Cardiac septum (tissue), 1 donor: ENCODE results near the gene TNFRSF4. TPM values are rescaled to one million over a fixed set of nuclear protein-coding genes. Genes with fewer than 3 reads are reported as not detected.

Source experiments
- DNase-seq: peaks from one replicate; pipeline ENCODE4 v3.0.0-alpha.2; 2020; ENCODE audit warnings: low spot score
- intact Hi-C: fragments of 100-400 bp; cut with DNase I; formaldehyde crosslinking; loops from one replicate; pipeline ENCODE4 v1.14.0; 2022
- microRNA-seq: library from miRNA; unstranded; fragments of <30 nt; microRNA quantifications from one replicate; pipeline ENCODE4 v1.2.0, GENCODE V29; 2020
- total RNA-seq: library from RNA; stranded (reverse); fragmentation: NEBNext Ultra II Directional; extraction: Animal tissue kit (Norgen Biotek cat#: 25700); gene quantifications from one replicate; pipeline ENCODE4 v1.2.1, GENCODE V29; 2021
- donor health status: DM: no; HTN: no; CAD: no.

The TNFRSF4 gene
- total RNA-seq, 1 donor from 2014 or later, result 4.3 TPM

DNA sequence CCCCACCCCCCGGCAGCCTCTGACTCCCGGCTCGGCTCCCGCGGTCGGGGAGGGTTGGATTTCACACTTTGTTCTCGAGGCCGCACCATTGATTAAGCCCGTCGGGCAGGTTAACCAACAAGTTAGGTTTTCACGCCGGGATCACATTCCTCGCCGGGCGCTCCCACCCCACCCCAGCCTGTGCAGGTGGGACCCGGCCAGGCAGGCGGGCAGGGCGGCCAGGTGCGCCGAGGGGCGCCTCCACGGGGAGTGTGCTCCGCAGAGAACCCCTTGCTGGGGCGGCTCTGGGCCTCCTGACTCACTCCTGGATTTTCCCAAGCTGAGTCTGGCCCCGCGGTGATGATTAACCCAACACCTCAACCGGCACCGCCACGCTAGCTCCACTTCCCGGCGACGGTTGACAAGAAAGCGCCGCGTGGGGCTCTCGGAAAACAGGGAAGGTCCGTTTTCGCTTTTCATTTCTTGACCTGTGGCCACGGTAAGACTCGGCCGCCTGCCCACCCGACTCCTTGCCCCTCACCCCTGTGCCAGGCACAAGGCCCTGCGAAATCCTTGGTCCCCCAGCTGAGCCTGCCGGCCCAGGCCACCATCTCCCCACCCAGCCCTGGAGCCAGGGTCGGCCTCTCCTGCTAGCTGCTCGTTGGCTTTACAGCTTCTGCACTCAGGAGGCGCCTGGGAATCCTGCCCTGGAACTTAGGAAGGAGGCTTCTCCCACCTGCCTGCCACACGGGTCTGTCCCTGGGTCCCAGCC is 49.1 kb downstream of the TNFRSF4 start:
- intact Hi-C loops, result no loop called here
- DNase-seq, result no peak

DNA sequence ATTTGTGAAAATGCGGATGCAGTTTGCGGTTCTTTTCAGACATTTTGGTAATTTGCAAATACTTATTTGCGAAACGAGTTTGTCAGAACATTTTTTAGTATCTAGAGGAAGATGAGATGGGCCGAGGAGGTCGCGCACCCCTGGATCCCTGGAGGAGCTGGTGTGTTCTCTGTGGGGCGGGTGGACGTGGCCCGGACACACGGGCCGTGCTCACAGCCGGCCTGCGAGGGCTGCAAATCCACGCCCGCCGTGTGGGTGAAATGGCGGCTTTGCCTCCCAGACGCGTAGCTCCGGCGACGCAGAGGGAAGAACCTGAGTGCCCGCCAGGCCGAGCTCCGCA is 49.6 kb downstream of the TNFRSF4 start:
- no peak for DNase-seq
- intact Hi-C loops, result no loop called here

DNA sequence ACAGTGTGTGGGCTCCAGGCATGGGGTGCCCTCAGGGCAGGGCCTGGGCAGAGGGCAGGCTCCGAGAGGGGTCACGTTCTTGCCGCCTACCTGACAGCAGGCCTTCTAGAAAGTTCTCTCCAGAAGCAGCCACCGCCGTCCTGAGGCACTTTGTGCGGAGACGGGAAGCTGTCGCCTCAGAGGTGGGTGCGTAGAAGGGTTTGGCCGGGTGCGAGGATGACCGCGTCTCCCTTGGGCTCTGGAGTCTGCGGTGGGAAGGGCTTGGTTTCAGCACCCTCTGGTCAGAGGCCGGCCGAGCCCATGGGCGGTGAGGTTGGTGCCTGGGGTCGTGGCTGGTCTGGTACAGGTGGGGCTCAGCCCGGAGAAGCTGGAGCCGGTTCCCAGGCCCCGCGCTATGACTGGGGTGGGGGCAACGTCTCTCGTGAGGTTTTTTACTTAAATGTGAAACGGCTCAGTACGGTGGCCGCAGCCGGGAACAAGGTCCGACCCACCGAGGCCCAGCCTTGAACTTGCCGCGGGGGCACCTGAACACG is 50.3 kb downstream of the TNFRSF4 start:
- no peak for DNase-seq
- intact Hi-C loops, result no loop called here

DNA sequence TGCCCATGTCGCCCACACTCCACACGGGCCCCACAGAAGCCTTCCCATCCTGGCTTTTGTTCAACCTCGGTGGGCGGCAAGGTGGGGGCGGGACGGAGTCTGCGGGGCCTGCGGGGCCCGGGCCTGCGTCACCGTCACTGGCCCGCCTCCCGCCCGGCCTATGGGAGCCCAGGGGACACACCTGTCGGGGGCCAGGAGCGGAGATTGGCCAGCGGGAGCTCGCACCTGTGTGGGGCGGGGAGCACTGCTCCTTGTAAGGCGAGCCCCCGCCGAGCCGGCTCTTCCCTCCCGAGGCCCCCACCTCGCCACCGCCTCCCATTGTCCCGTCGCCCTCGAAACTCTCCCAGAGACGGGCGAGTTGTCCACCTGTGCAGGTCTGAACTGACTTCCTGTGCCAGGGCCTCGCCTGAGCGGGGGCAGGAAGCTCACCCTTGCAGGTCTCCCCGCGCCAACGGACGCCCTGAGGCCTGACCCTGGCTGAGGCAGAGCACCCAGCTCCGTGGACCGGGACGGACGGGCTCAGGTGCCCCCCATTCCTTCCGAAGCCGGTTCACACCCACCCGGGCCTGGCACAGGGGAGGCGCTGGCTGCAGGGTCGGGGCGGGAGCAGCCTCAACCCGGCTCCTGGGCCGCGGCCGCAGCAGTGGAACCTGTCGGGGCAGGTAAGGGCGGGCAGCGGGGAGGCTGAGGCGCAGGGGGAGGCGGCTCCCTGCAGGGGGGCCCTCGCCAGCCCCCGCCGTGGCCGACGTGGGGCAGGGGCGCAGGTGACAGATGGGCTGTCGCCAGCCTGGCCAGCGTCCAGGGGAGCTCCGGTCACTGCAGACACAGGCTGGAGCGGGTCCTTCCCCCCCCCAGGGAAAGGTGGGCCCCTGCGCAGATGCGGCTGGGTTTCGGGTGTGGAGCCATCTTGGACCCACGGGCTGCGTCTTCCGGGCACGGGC is 51.1 kb downstream of the TNFRSF4 start:
- DNase-seq, result no peak
- intact Hi-C loops, result no loop called here

DNA sequence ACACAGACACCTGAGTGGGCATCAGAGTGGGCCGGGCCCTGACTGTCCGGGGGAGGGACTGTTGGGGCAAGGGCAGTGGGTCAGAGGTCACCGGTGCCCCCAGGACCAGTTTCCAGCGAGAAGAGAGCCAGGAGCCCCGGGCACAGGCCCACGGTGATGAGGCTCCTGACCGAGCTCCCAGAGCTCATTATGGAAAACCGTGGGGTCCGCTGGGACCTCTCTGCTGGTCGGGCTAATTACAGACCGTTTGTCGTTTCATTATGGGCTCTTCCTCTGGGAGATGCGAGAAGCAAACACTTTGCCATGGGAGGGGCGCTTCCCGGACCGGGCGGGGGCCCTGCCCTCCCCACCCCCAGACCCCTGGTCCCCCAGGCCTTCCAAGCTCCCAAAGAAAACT is 52.3 kb downstream of the TNFRSF4 start:
- intact Hi-C loops, result no loop called here
- DNase-seq, result no peak

Small RNAs within 50 kb of the gene (microRNA-seq; reads per million reads assigned to microRNA genes)
- 3.6 reads per million for gene MIR200A
- 23.1 reads per million, percentile 39 among the genes with 10 or more reads in this experiment for gene MIR200B
- gene MIR429, result 3.6 reads per million

Other genes with a start within 250 kb of the TNFRSF4 start
- gene PLEKHN1, start 247.7 kb downstream of the TNFRSF4 start, total RNA-seq, result not detected
- gene PERM1, start 232.1 kb downstream of the TNFRSF4 start, total RNA-seq, result 50.1 TPM
- gene HES4, start 214.1 kb downstream of the TNFRSF4 start, total RNA-seq, result 56.5 TPM
- 18.2 TPM for gene ISG15, start 200.7 kb downstream of the TNFRSF4 start, total RNA-seq
- gene AGRN, start 194.0 kb downstream of the TNFRSF4 start, total RNA-seq, result 27.0 TPM
- gene RNF223, start 139.8 kb downstream of the TNFRSF4 start, total RNA-seq, result not detected
- 5.4 TPM for gene C1orf159, start 98.1 kb downstream of the TNFRSF4 start, total RNA-seq
- gene TTLL10, start 40.3 kb downstream of the TNFRSF4 start, total RNA-seq, result 0.22 TPM
- gene TNFRSF18, start 7.6 kb downstream of the TNFRSF4 start, total RNA-seq, result 0.19 TPM
- gene SDF4, start 17.8 kb upstream of the TNFRSF4 start, total RNA-seq, result 139 TPM
- 11.1 TPM for gene B3GALT6, start 18.1 kb upstream of the TNFRSF4 start, total RNA-seq
- gene C1QTNF12, start 32.6 kb upstream of the TNFRSF4 start, total RNA-seq, result 2.6 TPM
- gene UBE2J2, start 59.7 kb upstream of the TNFRSF4 start, total RNA-seq, result 37.2 TPM
- 2.4 TPM for gene SCNN1D, start 66.3 kb upstream of the TNFRSF4 start, total RNA-seq
- 60.8 TPM for gene ACAP3, start 93.8 kb upstream of the TNFRSF4 start, total RNA-seq
- 10.5 TPM for gene PUSL1, start 94.4 kb upstream of the TNFRSF4 start, total RNA-seq
- 73.8 TPM for gene INTS11, start 110.5 kb upstream of the TNFRSF4 start, total RNA-seq
- gene CPTP, start 110.6 kb upstream of the TNFRSF4 start, total RNA-seq, result 50.2 TPM
- gene TAS1R3, start 117.1 kb upstream of the TNFRSF4 start, total RNA-seq, result 0.62 TPM
- gene DVL1, start 135.3 kb upstream of the TNFRSF4 start, total RNA-seq, result 96.2 TPM
- gene MXRA8, start 144.4 kb upstream of the TNFRSF4 start, total RNA-seq, result 30.5 TPM
- 174 TPM for gene AURKAIP1, start 161.1 kb upstream of the TNFRSF4 start, total RNA-seq
- 78.6 TPM for gene CCNL2, start 185.2 kb upstream of the TNFRSF4 start, total RNA-seq
- gene MRPL20, start 193.1 kb upstream of the TNFRSF4 start, total RNA-seq, result 127 TPM
- 1.8 TPM for gene ANKRD65, start 207.1 kb upstream of the TNFRSF4 start, total RNA-seq
- 35.3 TPM for gene VWA1, start 221.5 kb upstream of the TNFRSF4 start, total RNA-seq
- 0.51 TPM for gene ATAD3C, start 235.5 kb upstream of the TNFRSF4 start, total RNA-seq